Activated CD8-positive, alpha-beta T cell treated with anti-CD3 and anti-CD28 coated beads for 36 hours (primary cell): ENCODE results near the gene ITGA3. TPM values are rescaled to one million over a fixed set of nuclear protein-coding genes. Genes with fewer than 3 reads are reported as not detected.
"Not testable (repeated sequence)": the region's sequence is repeated elsewhere in the genome, so short reads cannot be mapped to it uniquely, and the experiment has no call there.

ENCODE experiments used
- ATAC-seq: fragments of 200-7000 bp; cut with Tn5 transposase; one replicate; pipeline ENCODE4 v1.10.0; 2021; ENCODE audit warnings: mild to moderate bottlenecking, moderate library complexity
- CTCF ChIA-PET: fragments of 350-600 bp; sonication (Branson Sonifier 250); formaldehyde crosslinking; loops from one replicate; lab custom pipeline; 2021; ENCODE audit warnings: antibody characterized with exemption; lab: Charles Lee
- POLR2A ChIA-PET: fragments of 350-600 bp; sonication (Branson Sonifier 250); formaldehyde crosslinking; loops from one replicate; lab custom pipeline; 2021; ENCODE audit warnings: antibody characterized with exemption; lab: Charles Lee
- DNase-seq: peaks from one replicate; pipeline ENCODE4 v3.0.0-alpha.2; 2020
- H3K27ac Mint-ChIP-seq: one replicate; pipeline ENCODE4 v1.8.0; 2021; ENCODE audit warnings: mild to moderate bottlenecking, mixed read lengths
- H3K27me3 Mint-ChIP-seq: one replicate; pipeline ENCODE4 v1.8.0; 2021; ENCODE audit warnings: mixed read lengths
- H3K36me3 Mint-ChIP-seq: one replicate; pipeline ENCODE4 v1.8.0; 2021; ENCODE audit warnings: low read depth, mixed read lengths
- H3K4me1 Mint-ChIP-seq: one replicate; pipeline ENCODE4 v1.8.0; 2021; ENCODE audit warnings: low read depth, mixed read lengths
- H3K4me3 Mint-ChIP-seq: one replicate; pipeline ENCODE4 v1.8.0; 2021; ENCODE audit warnings: mild to moderate bottlenecking, moderate library complexity, mixed read lengths
- H3K9me3 Mint-ChIP-seq: one replicate; pipeline ENCODE4 v1.8.0; 2021; ENCODE audit warnings: mixed read lengths
- CTCF ChIP-seq: fragments of 200-600 bp; IDR thresholded peaks from one replicate; pipeline ENCODE4 v1.8.0; 2022; ENCODE audit warnings: antibody characterized with exemption, mild to moderate bottlenecking
- intact Hi-C: fragments of 100-400 bp; cut with micrococcal nuclease; formaldehyde crosslinking; loops from one replicate; pipeline ENCODE4 v1.10.0; 2022
- total RNA-seq, 2 experiments: library from RNA; stranded (reverse); gene quantifications; one replicate each; pipeline ENCODE4 v1.2.3, GENCODE V29; 2021

The ITGA3 gene
- total RNA-seq, 2 experiments from 2014 or later, result 4.2 to 7.2 TPM

GRCh38 chr17:50035945-50036344 lies 20.0 kb upstream of the ITGA3 start:
- no peaks in the 10 kb centered on the region for H3K36me3 Mint-ChIP-seq
- TF ChIP-seq CTCF, result no peak
- no peak overlapping the region for H3K27ac Mint-ChIP-seq
- DNase-seq, result no peak
- no peak for ATAC-seq
- H3K27me3 Mint-ChIP-seq, result peaks cover 2% of the 10 kb centered on the region
- POLR2A ChIA-PET, result no interaction called here
- CTCF ChIA-PET, result interaction anchor here (0.5 to 2.8 kb wide), 3 partner anchors 51 to 96 kb away, joined by 3 to 12 read pairs (median 10); partner anchors contain the start of gene PDK2
- no peaks in the 10 kb centered on the region for H3K4me1 Mint-ChIP-seq
- no peak overlapping the region for H3K4me3 Mint-ChIP-seq
- no peaks in the 10 kb centered on the region for H3K9me3 Mint-ChIP-seq
- intact Hi-C loops, result no loop called here

GRCh38 chr17:50036455-50037261 lies 19.3 kb upstream of the ITGA3 start:
- H3K27me3 Mint-ChIP-seq, result peaks cover under 1% of the 10 kb centered on the region
- no peak overlapping the region for H3K4me3 Mint-ChIP-seq
- no peak overlapping the region for H3K27ac Mint-ChIP-seq
- H3K4me1 Mint-ChIP-seq, result no peaks in the 10 kb centered on the region
- H3K36me3 Mint-ChIP-seq, result no peaks in the 10 kb centered on the region
- H3K9me3 Mint-ChIP-seq, result no peaks in the 10 kb centered on the region
- DNase-seq (no peak), ATAC-seq (no peak)
- ChIA-PET CTCF (interaction anchor here (2.5 to 2.8 kb wide), 2 partner anchors 51 to 58 kb away, joined by 10 to 12 read pairs; partner anchors contain the start of gene PDK2), POLR2A (no interaction called here)
- no peak for TF ChIP-seq CTCF
- intact Hi-C loops, result no loop called here

- no peaks in the 10 kb centered on the region for H3K27me3 Mint-ChIP-seq
- ChIA-PET POLR2A (no interaction called here), CTCF (interaction anchor here (1.3 to 3.5 kb wide), 2 partner anchors 10 to 49 kb away, joined by 6 to 17 read pairs; no protein-coding TSS in a partner anchor)
- H3K27ac Mint-ChIP-seq, result no peak overlapping the region
- H3K9me3 Mint-ChIP-seq, result no peaks in the 10 kb centered on the region
- ATAC-seq, result no peak
- no peak for TF ChIP-seq CTCF
- intact Hi-C loops, result no loop called here
- no peak for DNase-seq
- no peak overlapping the region for H3K4me3 Mint-ChIP-seq
- H3K36me3 Mint-ChIP-seq, result no peaks in the 10 kb centered on the region
- no peaks in the 10 kb centered on the region for H3K4me1 Mint-ChIP-seq
Measured at GRCh38 chr17:50037321-50038107, 18.4 kb upstream of the ITGA3 start.

GRCh38 chr17:50039058-50039457 lies 16.9 kb upstream of the ITGA3 start:
- Mint-ChIP-seq H3K36me3 (no peaks in the 10 kb centered on the region), H3K9me3 (no peaks in the 10 kb centered on the region), H3K4me1 (no peaks in the 10 kb centered on the region), H3K4me3 (no peak overlapping the region), H3K27ac (no peak overlapping the region), H3K27me3 (peaks cover 2% of the 10 kb centered on the region)
- DNase-seq (no peak), ATAC-seq (no peak)
- no peak for TF ChIP-seq CTCF
- ChIA-PET CTCF (interaction anchor here (0.9 to 3.5 kb wide), 5 partner anchors 9 to 55 kb away, joined by 3 to 17 read pairs (median 6); no protein-coding TSS in a partner anchor), POLR2A (no interaction called here)
- intact Hi-C loops, result no loop called here

GRCh38 chr17:50040496-50040895 lies 15.4 kb upstream of the ITGA3 start:
- H3K27me3 Mint-ChIP-seq, H3K4me3 Mint-ChIP-seq, POLR2A ChIA-PET, DNase-seq, ATAC-seq, H3K36me3 Mint-ChIP-seq, intact Hi-C loops, H3K27ac Mint-ChIP-seq, H3K9me3 Mint-ChIP-seq, H3K4me1 Mint-ChIP-seq: not testable (repeated sequence)
- CTCF ChIA-PET, result interaction anchor here (2.2 to 3.5 kb wide), 2 partner anchors 46 to 54 kb away, joined by 8 to 17 read pairs; no protein-coding TSS in a partner anchor
